ENCODE measurements around the gene TNS4.

TNS4 gene

GRCh38 chr17:40503154-40503553, 1.7 kb upstream of the TNS4 start:
- TF ChIP-seq FOXM1 (IDR thresholded peaks at IDR 0.05; ENCODE audit: borderline replicate concordance, low read depth) (no peak), NFIC (IDR thresholded peaks at IDR 0.05) (no peak), REST (IDR thresholded peaks at IDR 0.05; ENCODE audit: low read depth) (no peak), ZBTB7A (IDR thresholded peaks at IDR 0.05; ENCODE audit: low read depth) (no peak), EP300 (IDR thresholded peaks at IDR 0.05; ENCODE audit: borderline replicate concordance) (no peak), TEAD4 (IDR thresholded peaks at IDR 0.05) (no peak), CREB1 (IDR thresholded peaks at IDR 0.05; ENCODE audit: low read depth) (no peak), CEBPB (IDR thresholded peaks at IDR 0.05) (no peak), YY1 (IDR thresholded peaks at IDR 0.05; ENCODE audit: low read depth) (no peak), RAD21 (IDR thresholded peaks at IDR 0.05; ENCODE audit: low read depth) (no peak), EGR1 (IDR thresholded peaks at IDR 0.05) (no peak), TAF1 (IDR thresholded peaks at IDR 0.05; ENCODE audit: low read depth) (no peak), TCF12 (IDR thresholded peaks at IDR 0.05; ENCODE audit: low read depth) (no peak)
- TF ChIP-seq, protein P1, sequence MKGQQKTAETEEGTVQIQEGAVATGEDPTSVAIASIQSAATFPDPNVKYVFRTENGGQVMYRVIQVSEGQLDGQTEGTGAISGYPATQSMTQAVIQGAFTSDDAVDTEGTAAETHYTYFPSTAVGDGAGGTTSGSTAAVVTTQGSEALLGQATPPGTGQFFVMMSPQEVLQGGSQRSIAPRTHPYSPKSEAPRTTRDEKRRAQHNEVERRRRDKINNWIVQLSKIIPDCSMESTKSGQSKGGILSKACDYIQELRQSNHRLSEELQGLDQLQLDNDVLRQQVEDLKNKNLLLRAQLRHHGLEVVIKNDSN (IDR thresholded peaks at IDR 0.05): no peak
- TF ChIP-seq, protein P2, sequence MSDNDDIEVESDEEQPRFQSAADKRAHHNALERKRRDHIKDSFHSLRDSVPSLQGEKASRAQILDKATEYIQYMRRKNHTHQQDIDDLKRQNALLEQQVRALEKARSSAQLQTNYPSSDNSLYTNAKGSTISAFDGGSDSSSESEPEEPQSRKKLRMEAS (IDR thresholded peaks at IDR 0.05): no peak

DNA sequence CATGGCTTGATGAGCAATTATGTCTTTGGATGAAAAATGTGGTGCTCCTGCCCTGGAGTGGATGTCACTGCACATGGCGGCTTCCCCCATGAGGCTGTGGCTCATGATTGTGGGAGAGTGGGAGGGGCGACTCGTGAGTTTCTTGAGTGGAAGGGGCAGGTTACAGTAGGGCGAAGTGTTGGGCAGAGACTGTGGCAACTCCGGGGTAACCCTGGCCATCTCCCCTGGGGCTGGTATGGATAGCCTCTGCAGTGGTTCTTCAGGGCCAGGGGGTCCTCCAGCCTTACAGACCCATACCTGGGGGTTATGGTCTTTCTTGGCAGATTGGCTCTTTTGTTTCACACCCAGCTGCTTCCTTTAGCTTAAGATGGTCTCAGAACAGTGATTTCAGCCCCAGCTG, 1.3 kb upstream of the TNS4 start:
- TF ChIP-seq, protein P1 (IDR thresholded peaks at IDR 0.05): no peak
- TF ChIP-seq EGR1 (IDR thresholded peaks at IDR 0.05): no peak
- no peak for TF ChIP-seq RAD21 (IDR thresholded peaks at IDR 0.05; ENCODE audit: low read depth)
- no peak for TF ChIP-seq REST (IDR thresholded peaks at IDR 0.05; ENCODE audit: low read depth)
- TF ChIP-seq NFIC (IDR thresholded peaks at IDR 0.05): no peak
- TF ChIP-seq TCF12 (IDR thresholded peaks at IDR 0.05; ENCODE audit: low read depth): no peak
- no peak for TF ChIP-seq ZBTB7A (IDR thresholded peaks at IDR 0.05; ENCODE audit: low read depth)
- no peak for TF ChIP-seq YY1 (IDR thresholded peaks at IDR 0.05; ENCODE audit: low read depth)
- TF ChIP-seq FOXM1 (IDR thresholded peaks at IDR 0.05; ENCODE audit: borderline replicate concordance, low read depth): no peak
- TF ChIP-seq TAF1 (IDR thresholded peaks at IDR 0.05; ENCODE audit: low read depth): no peak
- TF ChIP-seq TEAD4 (IDR thresholded peaks at IDR 0.05): no peak
- no peak for TF ChIP-seq EP300 (IDR thresholded peaks at IDR 0.05; ENCODE audit: borderline replicate concordance)
- TF ChIP-seq, protein P2 (IDR thresholded peaks at IDR 0.05): no peak
- no peak for TF ChIP-seq CREB1 (IDR thresholded peaks at IDR 0.05; ENCODE audit: low read depth)
- TF ChIP-seq CEBPB (IDR thresholded peaks at IDR 0.05): no peak

- TF ChIP-seq, protein P2 (IDR thresholded peaks at IDR 0.05): no peak
Observed at GRCh38 chr17:40500709-40501108, 714 bp downstream of the TNS4 start.

DNA sequence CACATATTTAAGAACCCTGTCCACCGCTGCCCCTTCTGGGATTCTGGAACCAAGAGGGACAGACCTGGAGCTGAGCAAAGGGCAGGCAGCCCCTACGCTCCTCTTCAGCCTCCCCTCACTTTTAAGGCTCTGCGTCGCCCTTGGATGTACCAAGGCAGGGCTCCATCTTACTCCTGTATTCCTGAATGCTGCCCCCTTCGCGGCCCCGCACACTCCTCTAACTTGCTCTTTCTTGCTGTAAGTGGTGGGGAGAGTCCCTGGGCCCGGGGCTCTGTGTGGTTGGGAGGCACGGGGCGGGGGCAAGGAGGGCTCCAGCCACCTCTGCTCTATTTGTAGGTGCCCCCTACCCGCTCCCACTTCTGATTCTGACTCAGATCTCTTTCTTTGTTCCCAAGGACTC, 1.2 kb downstream of the TNS4 start:
- TF ChIP-seq YY1 (IDR thresholded peaks at IDR 0.05; ENCODE audit: low read depth) (no peak), CREB1 (IDR thresholded peaks at IDR 0.05; ENCODE audit: low read depth) (no peak), CEBPB (IDR thresholded peaks at IDR 0.05) (no peak), ZBTB7A (IDR thresholded peaks at IDR 0.05; ENCODE audit: low read depth) (no peak), FOXM1 (IDR thresholded peaks at IDR 0.05; ENCODE audit: borderline replicate concordance, low read depth) (no peak), RAD21 (IDR thresholded peaks at IDR 0.05; ENCODE audit: low read depth) (no peak), TAF1 (IDR thresholded peaks at IDR 0.05; ENCODE audit: low read depth) (no peak), TEAD4 (IDR thresholded peaks at IDR 0.05) (no peak)
- TF ChIP-seq, protein P1 (IDR thresholded peaks at IDR 0.05): no peak

- TF ChIP-seq, protein P1 (IDR thresholded peaks at IDR 0.05): no peak
- peak; percentile 21; the same call in 1 of the 2 replicates for TF ChIP-seq TCF12 (IDR thresholded peaks at IDR 0.05; ENCODE audit: low read depth)
- peak; percentile 30; the same call in 1 of the 2 replicates for TF ChIP-seq NFIC (IDR thresholded peaks at IDR 0.05)
- peak; percentile 20; the same call in 1 of the 2 replicates for TF ChIP-seq EP300 (IDR thresholded peaks at IDR 0.05; ENCODE audit: borderline replicate concordance)
Observed at GRCh38 chr17:40499551-40500189, 1.8 kb downstream of the TNS4 start.
